HL-60 (cell line): ENCODE measurements around the gene HIGD2A.

Experiments used
- DNase-seq, 2 experiments: peaks; one replicate each; pipeline ENCODE4 v3.0.0-alpha.2; 2010 to 2020; ENCODE audit warnings: low read depth in 1 of 2, low spot score in 1 of 2
- H3K27ac ChIP-seq: fragments of 250-450 bp; sonication (Bioruptor Pico); replicated peaks from 2 replicates; pipeline ENCODE4 v1.5.1; 2020; ENCODE audit warnings: mild to moderate bottlenecking, moderate library complexity
- H3K27me3 ChIP-seq: fragments of 250-450 bp; sonication (Bioruptor Pico); 2 replicates; pipeline ENCODE4 v1.5.1; 2021; ENCODE audit warnings: mild to moderate bottlenecking, moderate library complexity; ENCODE audit not compliant: insufficient read depth, poor library complexity, severe bottlenecking
- H3K4me3 ChIP-seq: replicated peaks from 2 replicates; pipeline ENCODE4 v1.5.1; 2011; ENCODE audit warnings: mild to moderate bottlenecking, control low read depth, low read length; ENCODE audit not compliant: insufficient read depth
- GABPA ChIP-seq: IDR thresholded peaks from 2 replicates; pipeline ENCODE4 v1.6.1; 2012; ENCODE audit warnings: low read depth
- POLR2AphosphoS5 ChIP-seq: IDR thresholded peaks from 2 replicates; pipeline ENCODE4 v1.6.1; 2012; ENCODE audit warnings: low read depth
- SPI1 ChIP-seq: IDR thresholded peaks from 2 replicates; pipeline ENCODE4 v1.6.1; 2012; ENCODE audit warnings: low read depth, mild to moderate bottlenecking, borderline replicate concordance
- TF ChIP-seq, protein P1 (sequence below): IDR thresholded peaks from 2 replicates; pipeline ENCODE4 v1.6.1; 2012; ENCODE audit warnings: low read depth; ENCODE audit not compliant: insufficient replicate concordance
- TF ChIP-seq, protein P2 (sequence below): IDR thresholded peaks from one replicate; pipeline ENCODE4 v1.5.1; 2011; ENCODE audit warnings: low read length, control low read depth, inconsistent platforms; ENCODE audit not compliant: insufficient read depth

Gene HIGD2A

DNA sequence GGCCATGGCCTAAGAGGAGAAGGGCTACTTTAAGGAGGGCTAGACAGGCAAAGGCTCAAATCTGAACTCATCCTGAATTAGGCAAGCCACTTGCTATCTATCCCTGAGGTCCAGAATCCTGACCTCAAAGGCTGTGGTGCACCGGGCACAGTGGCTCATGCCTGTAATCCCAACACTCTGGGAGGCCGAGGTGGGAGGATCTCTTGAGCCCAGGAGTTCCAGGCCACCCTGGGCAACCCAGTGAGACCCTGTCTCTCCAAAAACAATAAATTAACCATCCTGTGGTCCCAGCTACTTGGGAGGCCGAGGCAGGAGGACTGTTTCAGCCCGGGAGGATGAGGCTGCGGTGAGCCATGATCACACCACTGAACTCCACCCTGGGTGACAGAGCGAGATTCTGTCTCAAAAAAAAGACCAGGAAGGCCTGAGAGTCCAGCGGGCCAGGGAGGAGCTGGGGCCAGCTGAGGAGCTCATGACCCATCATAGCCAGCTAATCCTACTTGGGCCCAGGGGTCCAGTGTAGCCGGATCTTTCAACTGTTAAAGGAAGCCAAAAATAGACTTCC lies 4.1 kb upstream of the HIGD2A start:
- H3K27ac ChIP-seq = no peak overlapping the region
- no peaks in the 10 kb centered on the region for H3K27me3 ChIP-seq
- no peak for DNase-seq
- no peak overlapping the region for H3K4me3 ChIP-seq
- no peak for TF ChIP-seq SPI1
- no peak for TF ChIP-seq GABPA
- TF ChIP-seq, protein P1, sequence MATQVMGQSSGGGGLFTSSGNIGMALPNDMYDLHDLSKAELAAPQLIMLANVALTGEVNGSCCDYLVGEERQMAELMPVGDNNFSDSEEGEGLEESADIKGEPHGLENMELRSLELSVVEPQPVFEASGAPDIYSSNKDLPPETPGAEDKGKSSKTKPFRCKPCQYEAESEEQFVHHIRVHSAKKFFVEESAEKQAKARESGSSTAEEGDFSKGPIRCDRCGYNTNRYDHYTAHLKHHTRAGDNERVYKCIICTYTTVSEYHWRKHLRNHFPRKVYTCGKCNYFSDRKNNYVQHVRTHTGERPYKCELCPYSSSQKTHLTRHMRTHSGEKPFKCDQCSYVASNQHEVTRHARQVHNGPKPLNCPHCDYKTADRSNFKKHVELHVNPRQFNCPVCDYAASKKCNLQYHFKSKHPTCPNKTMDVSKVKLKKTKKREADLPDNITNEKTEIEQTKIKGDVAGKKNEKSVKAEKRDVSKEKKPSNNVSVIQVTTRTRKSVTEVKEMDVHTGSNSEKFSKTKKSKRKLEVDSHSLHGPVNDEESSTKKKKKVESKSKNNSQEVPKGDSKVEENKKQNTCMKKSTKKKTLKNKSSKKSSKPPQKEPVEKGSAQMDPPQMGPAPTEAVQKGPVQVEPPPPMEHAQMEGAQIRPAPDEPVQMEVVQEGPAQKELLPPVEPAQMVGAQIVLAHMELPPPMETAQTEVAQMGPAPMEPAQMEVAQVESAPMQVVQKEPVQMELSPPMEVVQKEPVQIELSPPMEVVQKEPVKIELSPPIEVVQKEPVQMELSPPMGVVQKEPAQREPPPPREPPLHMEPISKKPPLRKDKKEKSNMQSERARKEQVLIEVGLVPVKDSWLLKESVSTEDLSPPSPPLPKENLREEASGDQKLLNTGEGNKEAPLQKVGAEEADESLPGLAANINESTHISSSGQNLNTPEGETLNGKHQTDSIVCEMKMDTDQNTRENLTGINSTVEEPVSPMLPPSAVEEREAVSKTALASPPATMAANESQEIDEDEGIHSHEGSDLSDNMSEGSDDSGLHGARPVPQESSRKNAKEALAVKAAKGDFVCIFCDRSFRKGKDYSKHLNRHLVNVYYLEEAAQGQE = no peak

DNA sequence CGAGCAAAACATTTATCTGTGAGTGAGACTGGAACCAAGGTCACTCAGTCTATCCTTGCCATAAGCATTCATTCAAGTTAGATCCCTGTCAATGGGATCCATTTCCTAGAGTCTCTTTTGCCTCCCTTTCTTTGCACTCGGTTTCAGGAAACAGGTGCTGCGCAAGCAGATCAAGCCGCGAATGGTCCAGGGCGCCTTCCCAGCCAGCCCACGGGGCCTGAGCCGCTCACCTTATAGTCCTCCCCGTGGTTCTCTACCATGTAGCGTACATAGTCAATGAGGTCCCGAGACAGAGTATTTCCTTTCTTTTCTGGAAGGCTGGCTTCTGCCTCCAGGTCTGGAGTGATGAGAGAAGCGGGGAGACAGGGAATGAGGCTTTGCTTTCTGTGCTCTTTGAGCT lies 3.6 kb upstream of the HIGD2A start:
- no peak overlapping the region for H3K4me3 ChIP-seq
- H3K27ac ChIP-seq = no peak overlapping the region
- no peak for DNase-seq
- H3K27me3 ChIP-seq = no peaks in the 10 kb centered on the region
- TF ChIP-seq, protein P1 = no peak
- no peak for TF ChIP-seq POLR2AphosphoS5
- TF ChIP-seq, protein P2, sequence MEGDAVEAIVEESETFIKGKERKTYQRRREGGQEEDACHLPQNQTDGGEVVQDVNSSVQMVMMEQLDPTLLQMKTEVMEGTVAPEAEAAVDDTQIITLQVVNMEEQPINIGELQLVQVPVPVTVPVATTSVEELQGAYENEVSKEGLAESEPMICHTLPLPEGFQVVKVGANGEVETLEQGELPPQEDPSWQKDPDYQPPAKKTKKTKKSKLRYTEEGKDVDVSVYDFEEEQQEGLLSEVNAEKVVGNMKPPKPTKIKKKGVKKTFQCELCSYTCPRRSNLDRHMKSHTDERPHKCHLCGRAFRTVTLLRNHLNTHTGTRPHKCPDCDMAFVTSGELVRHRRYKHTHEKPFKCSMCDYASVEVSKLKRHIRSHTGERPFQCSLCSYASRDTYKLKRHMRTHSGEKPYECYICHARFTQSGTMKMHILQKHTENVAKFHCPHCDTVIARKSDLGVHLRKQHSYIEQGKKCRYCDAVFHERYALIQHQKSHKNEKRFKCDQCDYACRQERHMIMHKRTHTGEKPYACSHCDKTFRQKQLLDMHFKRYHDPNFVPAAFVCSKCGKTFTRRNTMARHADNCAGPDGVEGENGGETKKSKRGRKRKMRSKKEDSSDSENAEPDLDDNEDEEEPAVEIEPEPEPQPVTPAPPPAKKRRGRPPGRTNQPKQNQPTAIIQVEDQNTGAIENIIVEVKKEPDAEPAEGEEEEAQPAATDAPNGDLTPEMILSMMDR = no peak
- TF ChIP-seq SPI1 = no peak
- no peak for TF ChIP-seq GABPA

DNA sequence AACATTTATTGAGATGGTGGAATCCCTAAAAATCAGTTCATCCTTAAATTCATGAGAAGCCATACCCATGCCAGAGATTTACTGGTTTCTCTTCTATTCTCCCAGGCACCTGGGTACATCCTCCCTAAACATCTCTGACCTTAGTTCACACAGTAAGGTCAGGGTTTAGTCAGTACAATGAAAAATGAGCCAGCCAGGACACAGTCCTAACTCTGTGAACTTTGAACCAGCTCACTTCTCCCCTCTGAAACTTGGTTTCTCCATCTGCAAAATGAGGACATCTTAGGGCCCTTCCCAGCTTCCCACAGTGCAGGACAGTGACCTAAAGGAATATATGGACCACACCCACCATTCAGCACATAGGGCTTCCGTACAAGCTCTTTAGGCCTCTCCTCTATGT lies 2.1 kb upstream of the HIGD2A start:
- TF ChIP-seq, protein P2 = no peak
- TF ChIP-seq, protein P1 = no peak
- TF ChIP-seq GABPA (no peak), POLR2AphosphoS5 (no peak)
- no peak overlapping the region for H3K4me3 ChIP-seq
- H3K27me3 ChIP-seq = no peaks in the 10 kb centered on the region
- DNase-seq = no peak
- no peak overlapping the region for H3K27ac ChIP-seq
